ENCODE results near the gene SYT17. TPM values are rescaled to one million over a fixed set of nuclear protein-coding genes. Genes with fewer than 3 reads are reported as not detected.

SYT17 gene
- total RNA-seq, 3 donors from 2014 or later, result 1.9 to 11.9 (median 5.2) TPM

GRCh38 chr16:19281246-19281645, 113.2 kb downstream of the SYT17 start:
- Histone ChIP-seq H3K36me3 (no peaks in the 10 kb centered on the region), H3K27ac (no peak overlapping the region), H3K9me3 (no peaks in the 10 kb centered on the region), H3K27me3 (no peaks in the 10 kb centered on the region), H3K4me1 (no peaks in the 10 kb centered on the region), H3K4me3 (no peak overlapping the region)
- DNase-seq (ENCODE audit: low spot score in 2 of 2), result no peak
- TF ChIP-seq POLR2A (IDR thresholded peaks at IDR 0.05) (no peak), POLR2AphosphoS5 (IDR thresholded peaks at IDR 0.05) (no peak)
- TF ChIP-seq, protein P1, sequence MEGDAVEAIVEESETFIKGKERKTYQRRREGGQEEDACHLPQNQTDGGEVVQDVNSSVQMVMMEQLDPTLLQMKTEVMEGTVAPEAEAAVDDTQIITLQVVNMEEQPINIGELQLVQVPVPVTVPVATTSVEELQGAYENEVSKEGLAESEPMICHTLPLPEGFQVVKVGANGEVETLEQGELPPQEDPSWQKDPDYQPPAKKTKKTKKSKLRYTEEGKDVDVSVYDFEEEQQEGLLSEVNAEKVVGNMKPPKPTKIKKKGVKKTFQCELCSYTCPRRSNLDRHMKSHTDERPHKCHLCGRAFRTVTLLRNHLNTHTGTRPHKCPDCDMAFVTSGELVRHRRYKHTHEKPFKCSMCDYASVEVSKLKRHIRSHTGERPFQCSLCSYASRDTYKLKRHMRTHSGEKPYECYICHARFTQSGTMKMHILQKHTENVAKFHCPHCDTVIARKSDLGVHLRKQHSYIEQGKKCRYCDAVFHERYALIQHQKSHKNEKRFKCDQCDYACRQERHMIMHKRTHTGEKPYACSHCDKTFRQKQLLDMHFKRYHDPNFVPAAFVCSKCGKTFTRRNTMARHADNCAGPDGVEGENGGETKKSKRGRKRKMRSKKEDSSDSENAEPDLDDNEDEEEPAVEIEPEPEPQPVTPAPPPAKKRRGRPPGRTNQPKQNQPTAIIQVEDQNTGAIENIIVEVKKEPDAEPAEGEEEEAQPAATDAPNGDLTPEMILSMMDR (IDR thresholded peaks at IDR 0.05), result no peak
- intact Hi-C loops (cut with DNase I; ENCODE audit: low total_unique reads), result no loop called here

GRCh38 chr16:19282101-19282500, 114.1 kb downstream of the SYT17 start:
- Histone ChIP-seq H3K9me3 (no peaks in the 10 kb centered on the region), H3K27ac (no peak overlapping the region), H3K36me3 (no peaks in the 10 kb centered on the region), H3K4me3 (no peak overlapping the region), H3K4me1 (no peaks in the 10 kb centered on the region), H3K27me3 (no peaks in the 10 kb centered on the region)
- no peak for DNase-seq (ENCODE audit: low spot score in 2 of 2)
- intact Hi-C loops (cut with DNase I; ENCODE audit: low total_unique reads), result no loop called here
- TF ChIP-seq POLR2A (IDR thresholded peaks at IDR 0.05), result no peak
- TF ChIP-seq, protein P1 (IDR thresholded peaks at IDR 0.05), result no peak
- TF ChIP-seq POLR2AphosphoS5 (IDR thresholded peaks at IDR 0.05), result no peak

DNA sequence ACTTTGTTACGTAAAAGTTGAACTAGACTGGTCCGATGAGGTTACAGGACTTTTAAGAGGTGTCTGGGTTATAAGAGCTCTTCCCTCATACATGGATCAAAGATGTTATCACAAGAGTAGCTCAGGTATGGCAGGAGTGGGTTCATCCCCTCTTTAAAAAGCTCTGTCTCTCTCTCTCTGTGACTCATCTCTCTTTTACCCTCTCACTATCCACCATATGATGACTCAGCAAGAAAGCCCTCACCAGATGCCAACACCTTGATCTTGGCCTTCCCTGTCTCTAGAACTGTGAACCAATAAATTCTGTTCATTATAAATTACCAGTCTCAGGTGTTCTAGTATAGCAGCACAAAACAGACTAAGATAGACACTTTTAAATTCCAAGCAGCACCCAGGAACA, 115.6 kb downstream of the SYT17 start:
- DNase-seq (ENCODE audit: low spot score in 2 of 2), result no peak
- TF ChIP-seq POLR2AphosphoS5 (IDR thresholded peaks at IDR 0.05) (no peak), POLR2A (IDR thresholded peaks at IDR 0.05) (no peak)
- TF ChIP-seq, protein P1 (IDR thresholded peaks at IDR 0.05), result no peak
- Histone ChIP-seq H3K4me3 (no peak overlapping the region), H3K27me3 (no peaks in the 10 kb centered on the region), H3K9me3 (no peaks in the 10 kb centered on the region), H3K4me1 (no peaks in the 10 kb centered on the region), H3K27ac (no peak overlapping the region), H3K36me3 (no peaks in the 10 kb centered on the region)
- intact Hi-C loops (cut with DNase I; ENCODE audit: low total_unique reads), result no loop called here

GRCh38 chr16:19284207-19284606, 116.2 kb downstream of the SYT17 start:
- no peaks in the 10 kb centered on the region for H3K27me3 ChIP-seq
- TF ChIP-seq, protein P1 (IDR thresholded peaks at IDR 0.05), result no peak
- TF ChIP-seq POLR2AphosphoS5 (IDR thresholded peaks at IDR 0.05) (peak in 1 of 3 donors; percentile 45), POLR2A (IDR thresholded peaks at IDR 0.05) (no peak)
- no peak overlapping the region for H3K4me3 ChIP-seq
- peak; percentile 83 to 94 for DNase-seq (ENCODE audit: low spot score in 2 of 2)
- H3K27ac ChIP-seq, result no peak overlapping the region
- no peaks in the 10 kb centered on the region for H3K36me3 ChIP-seq
- no peaks in the 10 kb centered on the region for H3K4me1 ChIP-seq
- intact Hi-C loops (cut with DNase I; ENCODE audit: low total_unique reads), result no loop called here
- H3K9me3 ChIP-seq, result no peaks in the 10 kb centered on the region

GRCh38 chr16:19285431-19285830, 117.4 kb downstream of the SYT17 start, which contains the start of gene CLEC19A:
CLEC19A (plus strand) TSS chr16:19285731; CDS start chr16:19285852, 121 bp downstream.
- intact Hi-C loops (cut with DNase I; ENCODE audit: low total_unique reads), result no loop called here
- TF ChIP-seq POLR2A (IDR thresholded peaks at IDR 0.05), result no peak
- no peak for TF ChIP-seq POLR2AphosphoS5 (IDR thresholded peaks at IDR 0.05)
- TF ChIP-seq, protein P1 (IDR thresholded peaks at IDR 0.05), result no peak
- Histone ChIP-seq H3K4me3 (no peak within 1 kb of the TSS), H3K9me3 (no peaks in the 10 kb centered on the region), H3K27ac (no peak within 1 kb of the TSS), H3K36me3 (no peaks in the 10 kb centered on the region), H3K27me3 (no peaks in the 10 kb centered on the region), H3K4me1 (no peaks in the 10 kb centered on the region)
- no peak for DNase-seq (ENCODE audit: low spot score in 2 of 2)
